Measurements from ENCODE around the gene CHST8. TPM values are rescaled to one million over a fixed set of nuclear protein-coding genes. Genes with fewer than 3 reads are reported as not detected.
"Not testable (repeated sequence)": the region's sequence is repeated elsewhere in the genome, so short reads cannot be mapped to it uniquely, and the experiment has no call there.

The CHST8 gene
- total RNA-seq, 2 experiments from 2014 or later, result not detected

GRCh38 chr19:33809960-33810359 lies 188.2 kb downstream of the CHST8 start:
- ChIA-PET CTCF (interaction anchor here (0.9 to 1.3 kb wide), 2 partner anchors 9 to 15 kb away, joined by 3 read pairs; no protein-coding TSS in a partner anchor), POLR2A (no interaction called here)
- DNase-seq (no peak), ATAC-seq (no peak)
- Mint-ChIP-seq H3K4me3 (no peak overlapping the region), H3K27ac (no peak overlapping the region), H3K27me3 (no peaks in the 10 kb centered on the region), H3K36me3 (ENCODE audit: low read depth) (peaks cover 2% of the 10 kb centered on the region), H3K9me3 (ENCODE audit: low read depth) (no peaks in the 10 kb centered on the region), H3K4me1 (peaks cover 3% of the 10 kb centered on the region)
- intact Hi-C loops (cut with DNase I, micrococcal nuclease), result no loop called here

DNA sequence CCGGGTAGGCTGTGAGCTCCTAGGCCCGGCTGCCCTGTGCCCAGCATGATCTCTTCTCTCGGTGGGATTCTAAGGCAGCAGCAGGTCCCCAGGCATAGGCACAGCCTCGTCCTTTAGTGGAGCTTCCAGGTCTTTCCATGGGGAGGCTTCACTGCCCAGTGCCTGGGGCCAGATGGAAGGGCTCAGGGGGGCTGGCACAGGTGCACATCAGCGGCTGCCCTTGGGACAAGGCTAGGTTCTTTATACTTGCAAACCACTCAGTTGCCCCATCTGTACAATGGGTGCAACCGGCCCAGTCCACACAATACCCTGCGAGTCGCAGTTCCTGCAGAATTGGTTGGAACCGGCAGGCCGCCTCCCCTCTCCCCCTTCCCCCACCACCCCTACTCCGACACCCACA lies 189.1 kb downstream of the CHST8 start:
- ChIA-PET CTCF (interaction anchor here (0.9 kb wide), 1 partner anchor 26 kb away, joined by 3 read pairs; no protein-coding TSS in a partner anchor), POLR2A (no interaction called here)
- no peak overlapping the region for H3K4me3 Mint-ChIP-seq
- ATAC-seq (no peak), DNase-seq (no peak)
- no peaks in the 10 kb centered on the region for H3K27me3 Mint-ChIP-seq
- H3K9me3 Mint-ChIP-seq (ENCODE audit: low read depth), result no peaks in the 10 kb centered on the region
- intact Hi-C loops (cut with DNase I, micrococcal nuclease), result no loop called here
- peaks cover 2% of the 10 kb centered on the region for H3K36me3 Mint-ChIP-seq (ENCODE audit: low read depth)
- peaks cover 3% of the 10 kb centered on the region for H3K4me1 Mint-ChIP-seq
- no peak overlapping the region for H3K27ac Mint-ChIP-seq

DNA sequence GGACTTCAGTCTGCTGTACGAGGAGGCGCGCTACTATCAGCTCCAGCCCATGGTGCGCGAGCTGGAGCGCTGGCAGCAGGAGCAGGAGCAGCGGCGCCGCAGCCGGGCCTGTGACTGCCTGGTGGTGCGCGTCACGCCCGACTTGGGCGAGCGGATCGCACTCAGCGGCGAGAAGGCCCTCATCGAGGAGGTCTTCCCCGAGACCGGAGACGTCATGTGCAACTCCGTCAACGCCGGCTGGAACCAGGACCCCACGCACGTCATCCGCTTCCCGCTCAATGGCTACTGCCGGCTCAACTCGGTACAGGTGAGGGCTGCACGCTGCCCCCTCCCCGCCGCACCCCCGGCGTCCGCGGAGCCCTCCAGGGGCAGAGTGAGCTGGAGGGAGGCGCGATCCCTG lies 189.5 kb downstream of the CHST8 start:
- CTCF ChIA-PET, result interaction anchor here (0.9 kb wide), 1 partner anchor 26 kb away, joined by 3 read pairs; no protein-coding TSS in a partner anchor
- no peak for ATAC-seq
- Mint-ChIP-seq H3K36me3 (ENCODE audit: low read depth) (peaks cover 2% of the 10 kb centered on the region), H3K9me3 (ENCODE audit: low read depth) (no peaks in the 10 kb centered on the region), H3K4me1 (peaks cover 1% of the 10 kb centered on the region), H3K27ac (no peak overlapping the region), H3K4me3 (no peak overlapping the region), H3K27me3 (no peaks in the 10 kb centered on the region)
- DNase-seq, result no peak
- intact Hi-C loops (cut with DNase I, micrococcal nuclease), result no loop called here
- POLR2A ChIA-PET, result no interaction called here

DNA sequence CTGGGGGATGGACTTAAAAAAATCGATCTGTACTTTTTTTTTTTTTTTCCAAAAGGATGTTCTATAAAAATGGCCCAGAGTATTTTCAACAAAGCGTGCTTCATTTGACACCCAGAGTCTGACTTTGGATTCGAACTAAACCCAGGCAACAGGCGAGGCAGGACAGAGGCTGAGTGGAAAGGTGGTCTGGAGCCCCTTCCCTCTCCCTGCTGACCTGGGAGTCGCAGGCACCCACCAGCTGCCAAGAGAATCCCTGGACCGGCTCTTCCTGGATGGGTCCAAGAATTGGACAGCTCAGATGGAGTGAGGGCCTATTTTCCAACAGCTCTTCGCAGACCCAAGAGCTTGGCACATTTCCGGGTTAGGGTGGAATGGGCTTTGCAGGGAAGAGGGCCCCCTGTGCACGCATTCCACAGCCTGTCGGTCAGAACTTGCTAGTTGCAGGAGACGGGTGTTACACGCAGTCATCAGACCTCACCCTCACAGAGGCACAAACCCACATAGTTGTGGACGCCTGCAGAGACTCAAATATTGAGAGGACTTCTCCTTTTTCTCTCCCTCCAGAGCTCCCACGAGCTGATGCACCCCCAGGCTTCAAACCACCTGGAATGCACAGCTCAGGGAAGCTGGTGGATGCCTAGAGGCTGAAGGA lies 190.1 kb downstream of the CHST8 start:
- no peaks in the 10 kb centered on the region for H3K27me3 Mint-ChIP-seq
- H3K9me3 Mint-ChIP-seq (ENCODE audit: low read depth), result no peaks in the 10 kb centered on the region
- CTCF ChIA-PET, result no interaction called here
- ATAC-seq (no peak), DNase-seq (no peak)
- POLR2A ChIA-PET, result no interaction called here
- no peak overlapping the region for H3K4me3 Mint-ChIP-seq
- peaks cover 2% of the 10 kb centered on the region for H3K36me3 Mint-ChIP-seq (ENCODE audit: low read depth)
- H3K27ac Mint-ChIP-seq, result no peak overlapping the region
- no peaks in the 10 kb centered on the region for H3K4me1 Mint-ChIP-seq
- intact Hi-C loops (cut with DNase I, micrococcal nuclease), result no loop called here

DNA sequence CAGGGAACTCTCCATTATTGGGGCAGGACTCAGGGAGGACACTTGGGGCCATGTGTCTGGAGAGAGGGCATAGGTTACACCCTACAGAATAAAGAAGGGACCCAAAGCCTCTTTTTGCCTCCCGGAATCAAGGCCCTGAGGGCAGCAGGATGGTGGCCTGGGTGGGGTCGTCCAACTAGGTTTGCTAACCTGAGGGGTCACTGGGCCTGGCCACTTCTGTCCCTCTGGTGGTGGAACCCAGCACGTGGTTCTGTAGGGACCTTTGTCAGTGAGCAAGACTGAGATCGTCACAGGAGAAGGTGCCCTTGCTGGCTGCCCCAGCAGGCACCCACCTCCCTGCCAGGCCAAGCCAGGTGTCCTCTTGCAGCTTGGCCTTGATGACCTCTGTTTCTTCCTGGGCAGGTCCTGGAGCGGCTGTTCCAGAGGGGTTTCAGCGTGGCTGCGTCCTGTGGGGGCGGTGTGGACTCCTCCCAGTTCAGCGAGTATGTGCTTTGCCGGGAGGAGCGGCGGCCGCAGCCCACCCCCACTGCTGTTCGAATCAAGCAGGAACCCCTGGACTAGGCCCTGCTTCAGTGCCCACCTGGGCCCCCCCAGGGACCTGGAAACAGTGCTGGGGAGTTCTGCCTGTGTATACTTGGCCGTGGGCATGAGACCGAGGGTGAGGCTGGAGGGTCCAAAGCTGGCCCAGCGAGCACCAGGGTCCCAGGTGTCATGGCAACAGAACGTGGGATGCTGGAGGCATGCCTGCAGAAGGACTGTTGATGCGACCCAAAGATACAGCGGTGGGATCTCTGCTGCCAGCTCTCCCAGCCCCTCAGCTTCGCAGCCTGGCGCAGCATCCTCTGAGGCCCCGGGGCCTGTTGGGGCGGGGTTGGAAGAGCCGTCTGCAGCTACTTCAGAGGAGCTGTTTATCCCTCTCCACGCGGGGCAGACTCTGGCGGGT lies 190.9 kb downstream of the CHST8 start:
- peaks cover 2% of the 10 kb centered on the region for H3K36me3 Mint-ChIP-seq (ENCODE audit: low read depth)
- H3K4me1 Mint-ChIP-seq, result no peaks in the 10 kb centered on the region
- H3K4me3 Mint-ChIP-seq, result no peak overlapping the region
- no peak overlapping the region for H3K27ac Mint-ChIP-seq
- H3K27me3 Mint-ChIP-seq, result no peaks in the 10 kb centered on the region
- intact Hi-C loops (cut with DNase I, micrococcal nuclease), result no loop called here
- DNase-seq, result no peak
- no peaks in the 10 kb centered on the region for H3K9me3 Mint-ChIP-seq (ENCODE audit: low read depth)
- no peak for ATAC-seq
- POLR2A ChIA-PET, result no interaction called here
- CTCF ChIA-PET, result no interaction called here

GRCh38 chr19:33813391-33814101 lies 191.8 kb downstream of the CHST8 start:
- no peak overlapping the region for H3K27ac Mint-ChIP-seq
- POLR2A ChIA-PET, result no interaction called here
- peaks cover 2% of the 10 kb centered on the region for H3K36me3 Mint-ChIP-seq (ENCODE audit: low read depth)
- no peaks in the 10 kb centered on the region for H3K4me1 Mint-ChIP-seq
- no peak overlapping the region for H3K4me3 Mint-ChIP-seq
- CTCF ChIA-PET, result no interaction called here
- DNase-seq (no peak), ATAC-seq (no peak)
- H3K9me3 Mint-ChIP-seq (ENCODE audit: low read depth), result no peaks in the 10 kb centered on the region
- intact Hi-C loops (cut with DNase I, micrococcal nuclease), result no loop called here
- no peaks in the 10 kb centered on the region for H3K27me3 Mint-ChIP-seq

DNA sequence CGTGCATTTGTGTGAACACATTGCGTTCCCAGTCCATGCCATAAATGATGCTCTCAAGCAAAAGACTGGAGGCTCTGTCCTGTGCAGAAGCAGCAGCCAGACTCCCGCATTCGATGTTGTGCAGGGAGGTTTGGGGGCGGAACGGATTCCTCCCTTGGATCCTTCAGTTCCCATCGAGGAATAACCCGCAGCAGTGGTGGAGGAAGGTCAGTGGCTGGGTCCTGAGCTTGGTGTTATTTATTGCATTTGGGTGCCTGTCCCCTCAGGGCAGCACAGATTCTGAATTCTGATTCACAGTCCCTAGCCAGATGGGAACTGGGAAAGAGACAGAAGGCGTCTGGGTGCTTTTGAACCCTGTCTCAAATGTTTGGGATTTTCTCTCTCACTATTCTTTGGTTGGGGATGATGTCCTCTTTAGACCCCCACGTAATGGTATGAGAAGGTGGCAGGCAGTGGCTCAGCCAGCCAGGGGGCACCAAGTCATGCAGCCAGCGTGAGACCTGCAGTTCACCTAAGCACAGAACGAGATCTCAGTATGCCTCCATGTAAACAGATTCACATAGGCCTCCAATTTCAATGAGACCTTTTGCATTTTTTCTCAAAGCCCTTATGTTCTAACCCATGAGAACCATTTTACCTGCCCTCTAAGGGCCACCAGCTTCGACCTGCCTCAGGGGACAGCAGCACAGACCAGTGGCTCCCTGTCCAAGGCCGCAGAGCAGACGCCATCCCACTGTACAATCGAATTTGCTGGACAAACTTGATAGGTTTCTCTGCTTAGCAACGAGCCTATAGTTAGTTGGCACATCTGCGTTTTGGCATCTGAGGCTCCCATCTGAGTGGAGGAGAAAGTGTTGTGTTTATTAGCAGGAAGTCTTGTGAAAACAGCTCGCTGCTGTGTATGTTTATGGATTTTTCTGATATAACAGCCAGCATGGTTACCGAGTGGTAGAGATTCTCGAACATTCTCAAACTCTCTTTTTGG lies 192.7 kb downstream of the CHST8 start:
- Mint-ChIP-seq H3K36me3 (ENCODE audit: low read depth) (peaks cover 2% of the 10 kb centered on the region), H3K27ac (no peak overlapping the region), H3K27me3 (no peaks in the 10 kb centered on the region), H3K4me1 (peaks cover 4% of the 10 kb centered on the region), H3K4me3 (no peak overlapping the region), H3K9me3 (ENCODE audit: low read depth) (no peaks in the 10 kb centered on the region)
- ATAC-seq, result no peak
- intact Hi-C loops (cut with DNase I, micrococcal nuclease), result no loop called here
- DNase-seq, result no peak
- POLR2A ChIA-PET, result no interaction called here
- CTCF ChIA-PET, result no interaction called here

DNA sequence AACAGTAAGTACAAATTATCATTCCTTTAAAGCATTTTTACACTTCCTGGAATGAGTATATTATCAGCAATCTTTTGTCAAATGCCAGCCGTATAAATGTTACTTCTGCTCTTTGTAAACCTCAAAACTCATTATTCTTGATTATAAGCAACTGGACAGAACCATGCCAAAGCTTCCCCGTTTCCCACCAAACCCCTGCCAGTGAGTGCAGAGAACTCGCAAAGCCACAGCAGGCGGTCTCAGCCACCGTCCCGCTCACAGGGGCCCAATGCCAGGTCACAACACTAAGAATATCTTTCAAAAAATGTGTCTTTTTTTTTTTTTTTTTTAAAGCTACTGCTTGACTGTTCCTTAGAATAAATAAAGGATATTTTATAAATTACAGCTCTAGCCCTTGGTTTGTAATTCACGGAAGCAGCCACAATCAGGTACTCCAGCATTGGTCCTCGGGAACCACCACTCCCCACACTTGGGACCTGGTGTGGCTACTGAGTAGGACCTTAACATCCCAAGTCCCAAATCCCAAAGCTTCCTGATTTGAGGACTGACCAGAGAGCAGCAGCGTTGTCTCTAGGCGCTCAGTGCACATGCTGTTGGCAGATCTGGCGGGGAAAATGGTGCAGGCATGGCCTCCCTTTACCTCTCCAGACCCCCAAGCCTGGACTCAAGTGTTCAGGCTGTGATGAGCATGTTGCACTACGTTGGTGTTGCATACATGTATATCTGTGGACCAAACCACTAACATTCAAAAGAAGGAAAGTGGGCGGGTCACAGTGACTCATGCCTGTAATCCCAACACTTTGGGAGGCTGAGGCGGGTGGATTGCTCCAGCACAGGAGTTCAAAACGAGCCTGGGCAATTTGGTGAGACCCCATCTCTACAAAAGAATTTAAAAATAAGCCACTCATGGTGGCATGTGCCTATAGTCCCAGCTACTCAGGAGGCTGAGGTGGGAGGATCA lies 193.9 kb downstream of the CHST8 start:
- Mint-ChIP-seq H3K27me3 (no peaks in the 10 kb centered on the region), H3K27ac (no peak overlapping the region), H3K4me1 (peaks cover 10% of the 10 kb centered on the region), H3K9me3 (ENCODE audit: low read depth) (no peaks in the 10 kb centered on the region), H3K36me3 (ENCODE audit: low read depth) (peaks cover 2% of the 10 kb centered on the region), H3K4me3 (no peak overlapping the region)
- intact Hi-C loops (cut with DNase I, micrococcal nuclease), result no loop called here
- CTCF ChIA-PET, result no interaction called here
- ATAC-seq, result no peak
- no peak for DNase-seq
- POLR2A ChIA-PET, result no interaction called here

GRCh38 chr19:33818411-33818810 lies 196.7 kb downstream of the CHST8 start:
- no peak overlapping the region for H3K27ac Mint-ChIP-seq
- intact Hi-C loops (cut with DNase I, micrococcal nuclease), result no loop called here
- POLR2A ChIA-PET, result no interaction called here
- no peak overlapping the region for H3K4me3 Mint-ChIP-seq
- H3K36me3 Mint-ChIP-seq (ENCODE audit: low read depth), result no peaks in the 10 kb centered on the region
- ATAC-seq (no peak), DNase-seq (no peak)
- H3K27me3 Mint-ChIP-seq, result no peaks in the 10 kb centered on the region
- peaks cover 17% of the 10 kb centered on the region for H3K4me1 Mint-ChIP-seq
- no peaks in the 10 kb centered on the region for H3K9me3 Mint-ChIP-seq (ENCODE audit: low read depth)
- CTCF ChIA-PET, result interaction anchor here (1.0 to 2.4 kb wide), 5 partner anchors 8 to 223 kb away, joined by 3 to 10 read pairs (median 7); no protein-coding TSS in a partner anchor

DNA sequence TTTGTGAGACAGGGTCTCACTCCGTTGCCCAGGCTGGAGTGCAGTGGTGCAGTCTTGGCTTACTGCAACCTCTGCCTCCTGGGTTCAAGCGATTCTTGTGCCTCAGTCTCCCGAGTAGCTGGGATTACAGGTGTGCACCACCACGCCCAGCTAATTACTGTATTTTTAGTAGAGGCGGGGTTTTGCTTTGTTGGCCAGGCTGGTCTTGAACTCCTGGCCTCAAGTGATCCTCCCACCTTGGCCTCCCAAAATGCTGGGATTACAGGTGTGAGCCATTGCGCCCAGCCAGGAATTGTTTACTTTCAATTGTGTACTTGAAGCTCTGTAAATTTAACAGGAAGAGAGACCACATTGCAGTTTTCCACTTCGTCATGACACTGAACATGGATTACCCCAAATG lies 197.3 kb downstream of the CHST8 start:
- H3K27ac Mint-ChIP-seq, result peak overlapping the region; percentile 63
- POLR2A ChIA-PET; DNase-seq; ATAC-seq; H3K27me3 Mint-ChIP-seq; H3K36me3 Mint-ChIP-seq (ENCODE audit: low read depth); intact Hi-C loops (cut with DNase I, micrococcal nuclease); H3K9me3 Mint-ChIP-seq (ENCODE audit: low read depth): not testable (repeated sequence)
- CTCF ChIA-PET, result interaction anchor here (0.8 to 2.4 kb wide), 4 partner anchors 9 to 532 kb away, joined by 3 to 10 read pairs (median 5); no protein-coding TSS in a partner anchor
- peak overlapping the region; percentile 34 for H3K4me3 Mint-ChIP-seq
- H3K4me1 Mint-ChIP-seq, result peaks cover 17% of the 10 kb centered on the region

Measured in activated CD4-positive, alpha-beta T cell treated with anti-CD3 and anti-CD28 coated beads for 36 hours (primary cell).